GM08714 (cell line): Measurements from ENCODE around the gene PRMT3.
"Not testable (repeated sequence)": the region's sequence is repeated elsewhere in the genome, so short reads cannot be mapped to it uniquely, and the experiment has no call there.

ENCODE experiments used
- H3K4me3 ChIP-seq: fragments of 200-500 bp; sonication (Bioruptor generic); 2 replicates; pipeline ENCODE4 v1.5.1; 2014; ENCODE audit warnings: mild to moderate bottlenecking, low read length, inconsistent platforms
- ZNF274 ChIP-seq: IDR thresholded peaks from 2 replicates; pipeline ENCODE4 v1.6.1; 2012; ENCODE audit warnings: mild to moderate bottlenecking, low read depth, low read length

The PRMT3 gene

DNA sequence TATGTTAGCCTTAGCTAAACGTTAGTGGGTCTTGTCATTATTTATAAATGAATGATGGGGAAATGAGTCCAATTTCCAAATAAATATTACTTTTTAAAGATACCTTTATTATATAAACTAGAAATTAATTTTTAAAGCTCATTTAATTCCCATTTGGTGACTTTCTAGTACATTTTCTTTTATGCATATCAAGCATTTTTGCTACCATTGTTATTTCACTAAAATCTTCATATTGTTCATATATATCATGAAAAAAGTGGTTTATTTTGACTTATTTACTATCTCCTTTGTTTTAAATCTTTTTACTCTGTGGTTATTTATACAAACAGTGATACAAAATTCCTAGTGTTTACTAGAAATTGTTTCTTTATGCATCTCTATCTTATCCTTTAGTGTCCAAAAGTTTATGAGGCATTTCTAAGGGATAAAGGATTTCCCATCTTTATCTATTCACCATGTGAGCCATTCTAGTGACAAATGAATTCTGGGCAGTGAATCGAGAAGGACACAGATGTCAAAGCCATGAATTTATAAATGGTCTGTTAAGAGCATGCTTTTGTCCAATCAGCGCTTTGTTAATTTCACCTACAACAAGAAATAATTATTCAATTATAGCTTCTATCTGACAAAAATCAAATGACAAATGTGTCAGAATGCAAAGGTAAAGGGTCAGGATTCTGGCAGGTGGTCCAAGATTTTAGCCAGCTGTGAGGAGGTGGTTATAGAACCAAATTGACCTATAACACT is 70.6 kb downstream of the PRMT3 start:
- H3K4me3 ChIP-seq: no peak overlapping the region
- TF ChIP-seq ZNF274: no peak

DNA sequence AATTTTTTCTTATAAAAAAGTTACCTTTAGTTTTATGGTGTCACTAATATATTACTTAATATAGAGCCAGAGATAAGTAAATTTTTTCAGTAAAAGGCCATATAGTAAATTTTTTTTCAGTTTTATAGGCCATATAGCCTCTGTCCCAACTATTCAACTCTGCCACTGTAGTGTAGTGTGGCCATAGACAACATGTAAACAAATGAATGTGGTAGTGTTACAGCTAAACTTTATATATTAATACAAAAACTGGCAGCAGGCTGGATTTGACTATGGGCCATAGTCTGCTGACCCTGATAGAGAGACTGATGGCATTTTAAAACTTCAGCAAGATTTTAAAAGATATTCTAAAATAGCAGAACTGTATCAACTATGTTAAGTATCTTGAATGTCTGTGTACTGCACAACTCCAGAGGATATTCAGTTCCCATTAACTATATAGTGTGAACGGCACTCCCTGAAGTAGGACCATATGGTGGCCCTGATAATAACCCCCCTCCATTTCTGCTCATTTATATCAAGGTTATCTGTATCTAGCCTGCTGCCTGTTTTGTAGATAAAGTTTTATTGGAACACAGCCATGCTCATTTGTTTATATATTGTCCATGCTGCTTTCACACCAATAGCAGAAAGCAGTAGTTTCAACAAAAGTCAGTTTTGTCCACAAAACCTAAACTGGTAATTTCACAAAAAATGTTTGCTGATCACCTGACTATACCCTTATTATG is 71.6 kb downstream of the PRMT3 start:
- no peak for TF ChIP-seq ZNF274
- H3K4me3 ChIP-seq: no peak overlapping the region

DNA sequence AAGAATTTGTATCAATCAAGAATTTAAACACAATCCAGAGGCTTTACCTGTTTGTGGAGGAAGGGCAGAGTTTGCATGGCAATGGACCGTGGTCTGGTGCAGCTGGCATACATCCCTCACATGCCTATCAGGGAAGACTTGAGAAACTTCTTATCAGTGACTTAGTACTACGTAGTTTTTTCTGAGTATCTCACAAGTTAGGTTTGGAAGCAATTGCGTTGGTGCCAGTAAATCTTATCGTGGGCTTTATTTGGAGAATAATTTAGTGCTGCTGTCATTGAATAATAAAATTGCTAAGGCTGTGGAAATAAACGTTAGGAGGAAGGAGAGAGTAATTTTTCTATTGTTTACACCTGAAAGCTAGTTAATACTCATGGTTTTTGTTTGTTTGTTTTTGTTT is 72.3 kb downstream of the PRMT3 start:
- H3K4me3 ChIP-seq: no peak overlapping the region
- no peak for TF ChIP-seq ZNF274

DNA sequence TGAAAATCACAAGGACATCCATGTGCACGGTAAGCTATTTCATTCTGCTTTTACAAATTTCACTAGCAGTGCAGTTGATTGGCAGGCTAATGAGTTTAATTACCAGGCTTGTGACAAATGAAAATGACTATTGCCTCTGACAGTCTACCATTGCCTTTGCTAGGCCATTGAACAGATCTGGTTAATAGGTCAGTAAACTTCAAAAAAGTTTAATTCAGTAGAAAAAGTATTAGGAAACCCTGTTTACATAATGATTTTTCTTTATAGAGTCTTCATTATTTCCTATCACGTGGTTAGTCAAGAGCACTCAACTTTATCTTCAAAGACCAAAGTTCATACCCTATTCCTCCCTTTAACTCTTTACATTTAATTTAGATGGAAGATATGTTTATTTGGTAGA is 77.0 kb downstream of the PRMT3 start:
- TF ChIP-seq ZNF274: no peak
- no peak overlapping the region for H3K4me3 ChIP-seq

DNA sequence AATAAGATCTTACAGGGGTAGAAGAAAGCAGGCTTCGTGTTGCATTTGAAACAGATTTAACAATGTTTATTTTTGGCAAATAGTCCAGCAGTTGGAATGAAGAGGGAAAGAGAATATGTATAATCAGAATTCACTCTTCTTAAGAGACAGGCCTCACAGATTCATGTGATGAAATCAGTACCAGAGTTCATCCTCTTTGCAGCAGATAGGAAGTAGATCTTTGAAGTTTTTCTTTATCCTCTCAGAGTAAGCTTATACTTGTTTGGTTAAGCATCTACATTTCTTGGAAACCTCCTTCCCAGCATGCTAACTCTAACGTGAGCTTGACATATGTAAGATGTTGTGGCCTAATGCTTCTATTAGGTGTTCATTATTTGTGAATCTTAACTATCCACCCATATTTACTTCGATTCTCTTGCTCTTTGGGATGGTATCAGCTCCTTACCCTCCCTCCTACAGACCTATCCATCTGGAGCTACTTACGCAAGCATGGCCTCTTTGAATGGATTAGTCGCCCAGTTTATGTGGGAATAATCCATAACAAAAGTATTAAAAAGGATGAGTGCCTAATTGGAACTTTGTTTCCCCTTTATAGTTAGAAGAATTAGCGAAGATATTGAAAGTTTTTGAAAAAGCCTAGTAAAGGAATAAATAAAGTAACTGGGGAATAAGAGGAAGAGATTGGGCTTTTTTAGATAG is 80.1 kb downstream of the PRMT3 start:
- H3K4me3 ChIP-seq: no peak overlapping the region
- no peak for TF ChIP-seq ZNF274

DNA sequence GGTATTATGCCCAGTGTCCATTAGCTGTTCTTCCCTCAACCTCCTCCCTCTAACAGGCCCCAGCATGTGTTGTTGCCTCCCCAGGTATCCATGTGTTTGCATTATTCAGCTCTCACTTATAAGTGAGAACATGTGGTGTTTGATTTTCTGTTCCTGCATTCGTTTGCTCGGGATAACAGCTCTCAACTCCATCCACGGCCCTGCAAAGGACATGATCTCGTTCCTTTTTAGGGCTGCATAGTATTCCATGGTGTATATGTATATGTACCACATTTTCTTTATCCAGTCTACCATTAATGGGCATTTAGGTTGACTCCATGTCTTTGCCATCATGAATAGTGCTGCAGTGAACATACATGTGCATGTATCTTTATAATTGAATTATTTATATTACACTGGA is 82.8 kb downstream of the PRMT3 start:
- no peak for TF ChIP-seq ZNF274
- H3K4me3 ChIP-seq: no peak overlapping the region

DNA sequence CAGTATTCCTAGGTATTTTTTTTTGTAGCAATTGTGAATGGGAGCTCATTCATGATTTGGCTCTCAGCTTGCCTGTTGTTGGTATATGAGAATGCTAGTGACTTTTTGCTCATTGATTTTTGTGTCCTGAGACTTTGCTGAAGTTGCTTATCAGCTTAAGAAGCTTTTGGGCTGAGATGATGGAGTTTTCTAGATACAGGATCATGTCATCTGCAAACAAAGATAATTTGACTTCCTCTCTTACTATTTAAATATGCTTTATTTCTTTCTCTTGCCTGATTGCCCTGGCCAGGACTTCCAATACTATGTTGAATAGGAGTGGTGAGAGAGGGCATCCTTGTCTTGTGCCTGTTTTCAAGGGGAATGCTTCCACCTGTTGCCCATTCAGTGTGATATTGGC is 84.4 kb downstream of the PRMT3 start:
- not testable (repeated sequence) for H3K4me3 ChIP-seq

DNA sequence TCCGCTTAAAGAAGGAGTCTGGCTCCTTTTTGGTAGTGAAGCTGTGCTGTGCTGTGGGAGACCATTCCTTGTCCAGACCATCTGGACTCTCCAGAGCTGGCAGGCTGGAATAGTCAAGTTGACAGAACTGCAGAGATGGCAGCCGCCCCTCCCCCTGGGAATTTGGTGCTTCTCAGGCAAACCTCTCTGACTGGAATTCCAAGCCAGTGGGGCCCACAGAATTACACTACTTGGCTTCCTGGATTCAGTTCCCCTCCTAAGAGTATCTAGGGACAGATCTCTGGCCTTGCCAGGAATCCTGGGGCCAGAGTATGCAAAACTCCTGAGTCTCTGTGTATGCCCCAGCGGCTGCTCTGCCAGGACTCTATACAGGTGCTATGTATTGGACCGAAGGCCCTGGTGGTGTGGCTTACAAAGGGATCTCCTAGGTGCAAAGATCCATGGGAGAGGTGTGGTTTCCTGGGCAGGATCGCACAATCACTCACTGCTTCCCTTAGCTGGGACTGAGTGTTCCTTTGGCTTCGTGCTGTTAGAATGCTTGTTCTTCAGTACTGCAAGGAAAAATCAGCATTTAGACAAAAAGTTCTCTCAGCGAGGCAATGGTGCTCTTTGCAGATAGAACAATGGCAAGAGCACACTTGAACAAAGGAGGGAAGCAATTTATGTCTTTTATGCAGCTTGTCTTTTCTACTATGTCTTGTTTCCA is 86.8 kb downstream of the PRMT3 start:
- no peak overlapping the region for H3K4me3 ChIP-seq
- TF ChIP-seq ZNF274: no peak

DNA sequence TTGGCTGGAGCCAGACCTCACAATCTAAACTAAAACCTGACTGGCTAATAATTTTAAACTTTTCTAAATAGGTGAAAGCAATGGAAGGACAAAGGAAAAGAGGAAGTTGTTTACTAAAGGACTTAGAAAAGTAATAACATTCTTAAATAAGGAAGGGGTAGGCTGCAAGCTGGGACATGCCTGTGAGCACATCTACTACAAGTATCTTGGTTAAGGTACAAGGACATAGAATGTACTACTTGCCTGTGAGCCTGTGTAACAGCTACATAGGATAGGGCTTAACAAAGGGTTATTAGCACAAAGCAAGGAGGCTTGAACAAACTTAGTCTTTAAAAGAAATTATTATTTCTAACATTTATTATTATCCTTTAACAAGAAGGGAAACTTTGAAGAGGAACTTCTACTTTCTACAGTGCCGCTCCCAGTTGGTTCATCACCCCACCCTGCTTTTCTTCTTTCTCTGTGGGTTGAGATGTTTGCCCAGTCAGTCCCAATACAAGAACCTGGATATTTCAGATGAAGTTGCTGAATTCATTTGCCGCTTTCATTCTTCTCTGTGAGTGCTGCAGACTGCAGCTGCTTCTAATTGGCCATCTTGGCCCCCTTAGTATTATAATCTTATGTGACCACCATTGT is 87.5 kb downstream of the PRMT3 start:
- TF ChIP-seq ZNF274: no peak
- no peak overlapping the region for H3K4me3 ChIP-seq

DNA sequence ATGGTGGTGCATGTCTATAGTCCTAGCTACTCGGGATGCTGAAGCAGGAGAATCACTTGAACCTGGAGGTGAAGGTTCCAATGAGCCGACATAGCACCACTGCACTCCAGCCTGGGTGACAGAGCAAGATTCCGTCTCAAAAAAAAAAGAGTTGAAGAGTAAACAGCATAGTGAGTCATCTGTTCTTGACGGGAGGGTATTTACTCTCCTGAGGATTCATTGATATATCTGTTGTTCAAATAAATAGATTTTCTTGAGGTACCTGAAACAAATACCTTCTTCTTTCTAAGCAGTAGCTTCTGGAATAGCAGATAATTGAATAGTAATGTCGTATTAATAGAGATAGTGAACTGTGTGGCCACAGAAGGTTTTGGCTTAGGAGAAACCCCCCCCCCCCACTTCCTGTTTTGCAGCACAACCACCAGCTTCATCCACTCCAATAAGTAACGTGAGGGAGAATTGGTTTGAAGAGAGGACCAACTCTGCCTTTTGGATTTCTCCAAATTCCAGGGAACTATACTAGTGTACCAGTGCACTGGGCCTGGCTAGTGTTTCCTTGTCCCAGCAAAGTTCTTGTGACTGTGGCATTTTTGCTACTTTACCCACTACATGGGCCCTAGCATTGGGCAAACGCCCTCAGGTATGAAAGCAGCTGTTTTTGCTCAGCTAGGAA is 90.0 kb downstream of the PRMT3 start:
- H3K4me3 ChIP-seq: no peak overlapping the region
- TF ChIP-seq ZNF274: no peak

DNA sequence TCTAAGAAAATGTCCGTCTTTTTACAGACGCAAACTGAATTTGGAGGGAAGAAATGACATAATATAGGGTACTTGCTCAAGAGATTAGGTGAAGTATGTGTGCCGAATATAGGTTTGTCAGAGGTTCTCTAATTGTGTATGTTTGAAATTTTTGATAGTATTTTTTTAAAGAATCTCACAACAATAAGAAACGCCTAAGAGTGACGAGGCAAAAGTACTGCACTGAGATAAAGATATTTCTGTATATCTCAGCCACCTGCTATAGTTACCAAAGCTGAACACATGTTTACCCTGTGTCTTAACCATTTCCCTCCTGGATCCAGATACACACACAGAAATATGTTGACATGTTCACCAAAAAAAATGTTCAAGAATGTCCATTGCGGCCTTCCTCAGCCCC is 92.0 kb downstream of the PRMT3 start:
- H3K4me3 ChIP-seq: no peak overlapping the region
- TF ChIP-seq ZNF274: no peak

DNA sequence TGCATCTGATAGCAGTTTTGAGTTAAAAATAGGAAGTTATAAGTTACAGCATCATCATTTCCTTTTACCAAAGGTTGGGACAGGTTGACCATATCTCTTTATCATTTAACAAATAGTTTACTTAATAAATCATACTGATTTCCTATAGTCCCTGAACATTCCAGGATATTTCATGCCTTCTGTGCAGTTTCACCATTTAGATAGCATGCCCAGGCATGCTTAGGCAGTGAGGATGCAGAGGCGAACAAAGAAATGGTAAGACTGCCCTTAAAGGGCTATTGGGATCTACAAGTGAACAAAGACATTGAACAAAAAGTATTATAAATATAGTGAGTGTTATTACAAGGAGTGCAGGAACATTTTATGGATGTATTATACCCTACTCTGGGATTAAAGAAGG is 96.4 kb downstream of the PRMT3 start:
- no peak for TF ChIP-seq ZNF274
- no peak overlapping the region for H3K4me3 ChIP-seq

DNA sequence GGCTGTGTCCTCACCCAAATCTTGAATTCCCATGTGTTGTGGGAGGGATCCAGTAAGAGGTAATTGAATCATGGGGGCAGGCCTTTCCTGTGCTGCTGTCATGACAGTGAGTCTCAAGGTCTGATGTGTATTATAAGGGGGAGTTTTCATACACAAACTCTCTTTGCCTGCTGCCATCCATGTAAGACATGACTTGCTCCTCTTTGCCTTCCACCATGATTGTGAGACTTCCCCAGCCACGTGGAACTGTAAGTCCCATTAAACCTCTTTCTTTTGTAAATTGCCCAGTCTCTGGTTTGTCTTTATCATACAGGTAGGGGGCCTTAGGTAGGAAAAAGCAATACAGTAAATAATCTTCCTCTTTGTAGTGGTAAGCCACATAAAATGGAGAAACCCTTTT is 96.9 kb downstream of the PRMT3 start:
- not testable (repeated sequence) for H3K4me3 ChIP-seq

DNA sequence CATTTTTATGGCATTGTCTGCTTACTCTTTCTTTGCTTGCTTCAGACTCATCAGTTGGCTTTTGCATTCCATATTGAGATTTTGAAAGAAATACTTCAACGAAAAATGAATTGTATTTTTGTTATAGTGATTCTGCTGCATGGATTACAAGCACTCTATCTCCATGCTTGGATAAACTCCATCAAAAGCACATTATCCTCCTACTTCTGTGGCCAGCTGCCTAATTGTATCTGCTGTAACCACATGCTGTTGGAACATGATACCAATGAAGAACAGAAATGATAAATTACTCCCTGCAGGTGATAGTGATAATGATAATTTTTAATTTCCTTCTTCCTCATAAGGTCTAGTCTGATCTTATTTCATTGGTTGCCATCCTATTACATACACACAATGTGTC is 100.8 kb downstream of the PRMT3 start:
- TF ChIP-seq ZNF274: no peak
- no peak overlapping the region for H3K4me3 ChIP-seq
